ENCODE measurements around the gene MYOM1.

Gene MYOM1

DNA sequence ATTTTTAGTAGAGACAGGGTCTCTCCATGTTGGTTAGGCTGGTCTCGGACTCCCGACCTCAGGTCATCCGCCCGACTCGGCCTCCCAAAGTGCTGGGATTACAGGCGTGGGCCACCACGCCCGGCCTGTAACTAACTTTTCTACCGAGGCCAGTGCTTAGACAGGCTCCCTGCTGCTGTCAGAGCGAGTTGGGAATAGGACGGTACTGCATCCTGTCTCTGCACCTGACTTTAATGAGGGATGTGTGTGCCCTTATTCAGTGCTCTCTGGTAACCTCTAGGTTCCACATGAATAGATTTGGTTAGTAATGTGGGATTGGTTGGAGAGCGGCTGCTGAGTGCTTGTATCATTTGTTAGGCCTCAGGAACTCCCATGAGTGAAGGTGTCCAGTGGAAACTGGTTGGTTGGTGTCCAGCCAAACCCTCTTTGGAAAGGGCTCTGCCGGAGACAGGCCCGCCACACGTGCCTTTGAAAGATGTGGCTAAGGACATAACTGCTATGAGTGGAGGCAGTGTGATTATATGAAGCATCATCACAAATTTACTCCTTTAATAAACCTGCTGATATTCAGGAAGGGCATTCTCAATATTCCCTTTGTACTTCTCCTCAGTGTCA is 36.6 kb downstream of the MYOM1 start:
- DNase-seq = no peak

DNA sequence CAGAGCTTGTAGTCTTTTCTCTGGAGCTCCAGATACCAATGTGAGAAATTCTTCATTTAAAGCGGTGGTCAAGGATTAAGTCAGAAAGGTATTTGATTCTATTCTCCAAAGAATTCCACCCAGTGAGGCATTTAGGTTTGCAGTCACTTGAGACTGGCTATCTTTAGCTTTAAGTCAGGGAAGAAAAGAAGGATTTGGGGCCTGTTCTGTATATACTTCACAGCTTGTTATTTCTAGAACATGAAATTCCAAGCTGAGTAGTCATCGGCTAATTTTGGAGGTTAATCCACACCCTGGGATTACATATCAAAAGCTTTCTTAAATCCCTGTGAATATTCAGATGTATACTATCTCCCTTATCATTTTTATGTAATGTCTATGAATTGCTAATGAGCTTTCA is 39.4 kb downstream of the MYOM1 start:
- DNase-seq = no peak

DNA sequence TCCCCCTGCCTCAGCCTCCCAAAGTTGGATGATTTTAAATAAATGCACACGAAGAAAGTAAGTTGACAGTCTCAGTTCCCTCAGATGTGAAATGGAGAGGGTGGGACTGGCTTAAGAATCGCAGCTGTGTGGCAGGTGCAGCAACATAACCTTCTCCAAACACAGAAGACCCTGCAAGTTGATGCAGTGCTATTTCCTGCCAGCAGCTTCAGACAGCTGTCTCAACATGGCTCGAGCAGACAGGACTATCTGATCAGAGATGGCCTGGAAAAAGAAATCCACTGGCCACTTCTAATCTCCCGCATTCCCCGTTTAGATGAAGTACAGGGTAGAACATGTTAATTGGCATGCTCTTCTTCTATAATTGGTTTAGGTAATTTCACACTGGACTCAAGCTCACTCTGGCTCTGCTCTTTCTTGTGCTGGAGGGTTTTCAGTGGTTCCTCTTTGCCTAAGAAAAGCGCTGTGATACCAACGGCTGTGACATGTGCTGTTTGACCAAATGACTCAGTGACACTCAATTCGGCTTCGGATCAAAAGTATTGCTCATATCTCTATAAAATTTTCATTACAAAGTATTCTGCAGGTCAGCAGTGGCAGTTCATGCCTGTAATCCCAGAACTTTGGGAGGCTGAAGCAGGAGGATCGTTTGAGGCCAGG is 40.2 kb downstream of the MYOM1 start:
- DNase-seq = no peak

DNA sequence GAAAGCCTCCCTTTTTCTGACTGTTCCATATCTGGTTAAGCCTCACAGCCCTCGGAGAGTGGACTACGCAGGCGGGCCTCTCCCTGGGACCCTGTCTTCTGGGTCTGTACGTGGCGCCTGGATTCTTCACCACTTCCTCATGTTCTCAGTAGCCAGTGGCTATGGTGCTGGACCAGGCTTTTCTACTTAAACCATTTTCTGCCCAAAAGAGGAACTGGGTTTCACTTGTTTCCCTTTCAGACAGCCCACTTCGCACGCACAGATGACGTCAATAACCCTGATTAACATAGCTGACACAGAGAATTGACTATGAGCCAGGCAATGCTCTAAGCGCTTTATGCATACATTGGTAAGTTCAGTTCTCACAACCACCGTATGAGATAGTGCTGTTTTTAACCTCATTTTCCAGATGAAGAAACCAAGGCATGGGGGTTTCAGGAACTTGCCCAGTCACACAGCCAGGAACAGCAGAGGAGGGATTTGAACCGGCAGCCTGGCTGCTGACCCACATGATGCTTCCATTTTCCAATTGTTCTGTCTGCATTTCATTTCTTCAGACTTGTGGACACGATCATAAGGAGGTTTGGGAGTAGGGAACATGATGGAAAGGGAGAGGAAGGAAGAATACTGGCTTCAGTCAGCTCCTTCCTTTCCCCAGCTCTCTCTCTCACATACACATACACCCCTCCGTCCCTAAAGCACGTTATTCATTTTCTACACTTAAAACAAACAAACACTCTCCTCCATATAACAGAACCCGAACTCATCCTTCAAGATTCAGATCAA is 41.7 kb downstream of the MYOM1 start:
- DNase-seq = no peak

DNA sequence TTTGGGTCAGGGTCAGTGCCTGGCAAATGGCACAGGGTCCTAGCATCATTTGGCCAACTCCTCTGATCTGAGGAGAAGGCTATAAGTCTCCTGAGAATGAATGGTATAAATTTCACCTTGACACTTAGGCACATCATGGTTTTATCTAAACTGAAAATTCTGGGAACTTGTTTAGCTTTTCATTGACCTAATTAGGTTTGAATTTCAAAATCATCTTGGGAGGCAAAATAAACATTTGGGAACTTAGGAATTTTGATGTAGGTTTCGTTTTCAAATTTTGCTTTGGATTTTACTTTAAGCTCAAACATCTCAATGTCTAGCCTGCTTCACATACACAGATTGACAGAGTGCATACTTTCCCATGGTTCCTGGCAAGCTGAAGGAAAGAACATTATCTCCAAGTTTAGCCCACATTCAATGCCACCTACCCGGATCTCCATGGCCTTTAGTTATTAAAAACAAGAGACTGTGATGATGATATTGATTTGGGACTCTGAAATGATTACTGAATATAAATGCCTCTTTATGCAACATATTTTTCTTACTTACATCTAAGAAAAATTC is 44.5 kb downstream of the MYOM1 start:
- no peak for DNase-seq

DNA sequence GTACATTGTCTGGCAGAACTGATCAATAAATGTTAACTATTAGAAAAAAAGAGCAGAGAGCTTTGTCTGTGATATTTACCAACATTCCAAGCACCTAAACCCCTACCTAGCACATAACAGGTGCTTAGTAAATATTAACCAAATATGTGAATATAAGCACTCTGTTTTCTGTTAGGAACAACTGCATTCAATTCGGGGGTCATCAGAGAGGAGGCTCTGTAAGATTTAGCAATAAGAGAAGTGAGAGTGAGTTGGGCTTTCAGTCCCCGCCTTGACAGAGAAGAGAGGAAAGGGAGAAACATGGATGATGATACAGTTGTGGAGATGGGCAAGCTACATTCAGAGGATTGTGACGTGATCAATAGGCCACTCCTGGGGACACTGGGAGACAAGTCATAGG is 47.7 kb downstream of the MYOM1 start:
- DNase-seq = no peak

DNA sequence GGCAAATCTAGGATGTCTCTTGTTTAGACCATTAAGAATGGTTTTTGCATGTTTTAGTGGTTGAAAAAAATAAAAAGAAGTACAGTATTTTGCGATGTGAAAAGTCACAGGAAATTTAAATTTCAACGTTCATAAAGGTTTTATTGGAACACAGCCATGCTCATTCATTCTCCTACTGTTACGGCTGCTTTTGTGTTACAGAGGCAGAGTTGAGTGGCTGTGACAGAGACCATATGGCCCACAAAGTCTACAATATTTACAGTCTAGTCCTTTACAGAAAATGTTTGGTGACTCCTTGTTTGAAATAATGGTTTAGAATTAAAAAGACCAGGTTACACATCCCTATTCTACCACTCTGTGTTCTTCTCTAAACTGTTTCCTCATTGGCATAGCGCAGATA is 48.1 kb downstream of the MYOM1 start:
- no peak for DNase-seq

DNA sequence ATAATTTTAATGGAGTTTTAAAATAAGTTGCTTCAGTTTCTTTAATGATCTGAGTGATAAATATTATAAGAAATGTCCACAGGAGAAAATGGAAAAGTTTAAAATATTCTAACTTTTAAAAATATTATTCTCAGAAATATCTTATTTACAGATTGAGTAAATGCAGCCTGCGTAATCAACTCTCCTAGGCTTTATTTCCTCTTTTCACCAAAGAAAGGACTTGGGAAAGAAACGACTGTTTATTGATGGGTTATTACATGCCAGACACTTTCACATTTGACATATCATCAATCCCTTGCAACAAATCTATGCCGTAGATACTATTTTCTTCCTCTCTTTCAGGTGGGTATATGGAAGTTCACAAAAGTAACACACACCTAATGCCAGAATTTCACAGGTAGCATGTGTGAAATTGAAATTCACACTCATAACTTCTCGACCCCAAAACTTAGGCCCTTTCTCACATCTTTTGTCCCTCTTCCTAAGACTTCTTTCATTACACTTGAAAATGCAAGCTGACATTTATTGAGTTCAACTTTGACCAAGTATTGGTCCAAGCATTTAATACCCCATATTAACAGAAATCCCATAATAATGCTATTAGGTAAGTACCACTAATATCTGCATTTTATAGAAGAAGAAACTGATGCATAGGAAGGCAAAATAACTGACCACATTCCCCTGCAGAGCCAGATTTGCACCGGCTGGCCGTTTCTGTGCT is 49.2 kb downstream of the MYOM1 start:
- DNase-seq = no peak

DNA sequence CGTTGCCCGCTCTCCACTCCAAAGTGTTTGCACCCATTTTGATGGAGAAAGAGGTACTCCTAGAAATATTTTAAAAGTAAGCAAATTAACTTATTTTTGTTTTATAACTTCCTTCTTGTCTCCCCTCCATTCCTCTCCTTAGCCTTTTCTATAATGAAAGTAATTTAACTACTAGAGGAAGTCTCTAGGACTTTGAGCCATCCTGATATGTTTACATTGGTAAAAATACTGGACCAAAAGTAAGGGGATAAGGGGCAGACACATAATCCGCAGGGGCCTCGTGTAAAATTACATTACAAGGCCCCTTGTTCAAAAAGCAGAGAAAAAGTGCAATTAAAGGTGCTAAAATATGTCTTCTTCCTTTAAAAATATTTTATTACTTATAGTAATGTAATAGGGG is 55.4 kb downstream of the MYOM1 start:
- DNase-seq = no peak

DNA sequence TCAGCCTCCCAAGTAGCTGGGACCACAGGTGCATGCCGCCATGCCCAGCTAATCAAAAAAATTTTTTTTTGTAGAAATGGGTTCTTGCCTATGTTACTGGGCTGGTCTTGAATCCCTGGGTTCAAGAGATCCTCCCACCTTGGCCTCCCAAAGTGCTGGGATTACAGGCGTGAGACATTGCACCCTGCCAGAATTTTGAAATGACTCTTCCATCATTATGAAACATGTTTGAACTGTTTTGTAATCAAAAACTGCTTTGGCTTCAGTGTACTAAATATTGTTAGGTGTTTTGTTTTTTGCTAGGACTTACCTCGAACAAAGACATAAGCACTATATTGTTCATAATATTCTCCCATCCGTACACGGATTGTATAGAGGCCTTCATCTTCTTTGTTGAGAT is 55.8 kb downstream of the MYOM1 start:
- DNase-seq = no peak

DNA sequence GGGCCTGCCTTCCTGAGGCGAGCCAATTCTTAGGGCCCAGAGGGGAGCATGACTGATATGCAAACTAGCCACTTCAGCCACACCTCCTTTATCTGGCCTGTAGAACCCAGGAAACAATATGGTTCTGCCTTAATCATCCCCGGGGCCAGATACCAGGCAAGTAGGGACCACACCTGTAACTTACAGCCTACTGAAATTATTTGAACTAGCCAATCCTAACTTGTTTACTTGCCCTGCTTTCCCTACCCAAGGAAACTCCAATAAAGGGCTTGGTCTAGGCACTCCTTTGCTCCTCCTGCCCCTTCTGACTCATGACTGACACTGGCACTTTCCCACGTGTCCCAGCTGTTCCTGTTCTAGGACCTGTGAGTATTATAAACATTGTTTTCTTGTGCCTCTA is 57.6 kb downstream of the MYOM1 start:
- no peak for DNase-seq

DNA sequence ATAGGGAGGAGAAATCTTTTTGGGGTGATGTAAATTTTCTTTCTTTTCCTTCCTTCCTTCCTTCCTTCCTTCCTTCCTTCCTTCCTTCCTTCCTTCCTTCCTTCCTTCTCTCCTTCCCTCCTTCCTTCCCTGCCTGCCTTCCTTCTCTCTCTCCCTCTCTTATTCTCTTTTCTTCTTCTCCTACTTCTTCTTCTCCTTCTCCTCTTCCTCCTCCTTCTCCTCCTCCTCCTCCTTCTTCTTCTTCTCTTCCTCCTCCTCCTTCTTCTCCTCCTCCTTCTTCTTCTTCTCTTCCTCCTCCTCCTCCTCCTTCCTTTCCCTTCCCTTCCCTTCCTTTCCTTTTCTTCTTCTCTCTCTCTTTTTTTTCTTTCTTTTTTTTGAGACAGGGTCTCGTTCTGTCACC is 59.9 kb downstream of the MYOM1 start:
- no peak for DNase-seq

DNA sequence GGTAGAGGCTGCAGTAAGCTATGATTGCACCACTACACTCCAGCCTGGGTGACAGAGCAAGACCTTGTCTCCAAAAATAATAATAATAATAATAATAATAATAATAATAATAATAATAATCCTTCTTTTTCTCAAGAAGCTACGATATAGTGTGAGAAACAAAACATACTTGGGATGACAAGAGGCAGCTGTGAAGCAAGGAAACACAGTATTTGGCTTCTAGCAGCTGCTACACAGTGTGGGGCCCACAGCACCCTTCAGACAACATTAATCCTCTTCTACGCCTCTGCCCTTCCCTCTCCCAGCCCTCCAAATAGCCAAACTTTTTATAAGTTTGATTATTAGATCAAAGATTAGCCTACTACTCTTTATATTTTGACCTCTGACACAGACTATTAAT is 62.2 kb downstream of the MYOM1 start:
- no peak for DNase-seq

DNA sequence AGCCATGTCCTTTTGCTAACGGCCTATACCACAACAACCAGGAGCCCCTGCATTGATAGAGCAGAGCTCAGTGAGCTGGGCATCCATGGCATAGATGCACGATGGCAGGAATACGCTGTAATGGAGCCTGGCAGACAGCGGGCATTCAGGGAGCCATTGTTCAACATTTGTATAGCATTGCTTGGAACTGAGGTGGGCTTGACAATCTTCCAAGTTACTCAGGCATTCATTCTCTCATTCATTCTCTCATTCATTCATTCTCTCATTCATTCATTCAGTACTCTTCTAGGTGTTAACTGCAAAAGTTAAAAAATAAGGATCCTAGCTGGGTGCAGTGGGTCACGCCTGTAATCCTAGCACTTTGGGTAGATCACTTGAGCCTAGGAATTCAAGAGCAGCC is 62.7 kb downstream of the MYOM1 start:
- no peak for DNase-seq

DNA sequence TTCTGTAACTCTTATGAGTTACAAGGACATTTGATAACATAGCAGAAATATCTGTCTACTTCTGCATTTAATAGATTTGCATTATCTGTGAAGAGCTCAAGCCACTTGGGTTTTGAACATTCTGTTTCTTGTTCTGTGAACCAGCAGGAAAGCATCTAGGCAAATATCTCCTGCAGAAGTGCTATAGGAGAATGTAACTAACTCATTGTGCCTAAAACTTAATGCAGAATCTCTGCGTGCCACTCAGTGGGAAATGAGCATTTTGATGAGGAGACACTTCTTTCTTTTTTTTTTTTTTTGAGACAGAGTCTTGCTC is 63.5 kb downstream of the MYOM1 start:
- DNase-seq = no peak

DNA sequence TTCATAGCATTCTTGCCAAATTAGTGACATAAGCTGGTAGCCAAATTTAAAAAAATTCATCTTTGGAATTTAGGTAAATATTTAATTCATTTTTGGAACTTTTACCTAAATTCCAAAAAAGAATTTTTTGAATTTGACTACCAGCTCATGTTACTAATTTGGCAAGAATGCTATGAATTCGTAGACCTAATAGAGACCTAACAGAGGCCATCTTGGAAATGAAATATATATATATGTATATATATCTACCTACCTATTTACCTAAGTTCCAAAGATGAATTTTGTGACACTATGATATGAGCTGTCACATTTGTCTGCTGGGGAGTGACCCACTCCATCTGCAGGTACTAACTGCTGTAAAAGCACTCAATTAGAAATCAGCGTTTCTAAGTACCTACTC is 65.6 kb downstream of the MYOM1 start:
- DNase-seq = no peak

DNA sequence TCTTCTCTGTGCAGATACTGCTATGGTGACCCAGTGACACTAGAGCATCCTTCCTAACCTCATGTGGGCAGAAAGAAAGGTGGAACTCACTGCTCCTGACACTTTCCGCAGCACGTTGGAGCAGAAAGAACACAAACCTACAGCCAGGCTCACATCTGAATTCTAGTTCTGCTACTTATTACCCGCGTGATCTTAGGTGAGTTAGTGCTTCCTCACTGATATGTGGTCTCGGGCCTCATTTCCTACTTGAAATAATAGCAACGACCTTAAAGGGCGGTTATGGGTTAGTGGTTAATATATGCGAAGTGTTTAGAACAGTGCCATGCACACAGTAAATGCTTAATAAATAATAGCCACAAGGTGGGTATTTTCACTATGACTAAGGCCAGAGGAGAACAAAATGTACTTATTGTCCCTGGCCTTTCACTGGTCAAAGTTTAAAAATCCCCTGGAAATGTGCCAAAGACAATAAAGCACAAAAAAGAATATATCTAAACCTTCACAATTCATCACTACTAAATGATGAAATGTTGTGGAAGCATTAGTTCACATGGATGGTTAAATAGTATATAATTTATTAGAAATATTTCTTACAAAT is 66.6 kb downstream of the MYOM1 start:
- no peak for DNase-seq

DNA sequence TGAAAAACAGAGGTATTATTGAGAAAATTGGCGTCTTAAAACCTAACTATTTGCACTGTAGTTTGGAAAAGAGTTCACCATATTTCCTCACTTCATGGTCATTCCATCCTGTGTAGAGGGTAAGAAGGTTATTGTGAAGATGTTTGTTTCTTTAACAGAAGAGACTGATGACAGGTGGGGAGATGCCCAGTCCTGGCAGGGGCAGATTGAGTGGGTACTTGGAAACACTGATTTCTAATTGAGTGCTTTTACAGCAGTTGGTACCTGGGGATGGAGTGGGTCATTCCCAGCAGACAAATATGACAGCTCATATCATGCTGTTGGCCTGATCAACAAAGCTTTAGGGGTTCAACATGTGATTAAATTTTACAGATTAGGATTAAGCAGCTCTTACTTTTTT is 67.5 kb downstream of the MYOM1 start:
- no peak for DNase-seq

DNA sequence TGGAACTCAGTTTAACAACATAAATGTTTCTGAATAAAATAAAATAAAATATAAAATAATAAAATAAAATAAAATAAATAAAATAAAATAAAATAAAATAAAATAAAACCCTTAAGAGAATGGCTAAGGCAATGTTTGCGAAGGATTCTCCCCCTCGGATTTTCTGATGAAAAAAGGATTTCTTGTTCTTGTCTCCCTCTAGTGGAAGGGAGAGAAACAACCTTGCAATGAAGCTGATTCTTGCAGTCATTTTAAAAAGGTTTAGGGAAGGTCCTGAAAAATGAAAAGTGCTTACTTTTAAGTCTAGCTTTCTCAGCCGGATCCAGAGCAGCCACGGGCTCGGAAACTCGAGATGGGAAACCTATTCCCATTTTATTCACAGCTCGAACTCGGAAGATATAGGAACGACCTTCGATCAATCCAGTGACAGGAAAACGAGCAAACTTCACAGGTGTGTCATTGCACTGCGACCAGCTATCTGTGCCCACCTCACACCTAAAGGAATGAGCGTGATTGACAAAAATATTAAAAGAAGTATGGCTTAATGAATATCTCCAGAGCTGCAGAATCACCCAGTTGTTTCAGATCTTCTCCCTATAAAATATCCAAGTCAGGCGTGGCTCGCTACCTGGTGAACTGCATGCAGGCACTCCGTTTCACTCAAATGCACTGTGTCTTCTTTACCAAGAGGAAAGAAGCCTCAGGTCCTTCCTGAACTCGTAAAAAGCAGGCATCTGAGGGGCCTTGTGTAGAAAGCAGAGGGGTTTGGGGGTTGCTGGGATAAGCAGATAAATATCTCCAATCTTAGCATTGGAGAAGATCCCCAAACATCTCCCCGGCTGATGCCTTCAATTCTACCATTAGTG is 68.1 kb downstream of the MYOM1 start:
- DNase-seq = no peak

DNA sequence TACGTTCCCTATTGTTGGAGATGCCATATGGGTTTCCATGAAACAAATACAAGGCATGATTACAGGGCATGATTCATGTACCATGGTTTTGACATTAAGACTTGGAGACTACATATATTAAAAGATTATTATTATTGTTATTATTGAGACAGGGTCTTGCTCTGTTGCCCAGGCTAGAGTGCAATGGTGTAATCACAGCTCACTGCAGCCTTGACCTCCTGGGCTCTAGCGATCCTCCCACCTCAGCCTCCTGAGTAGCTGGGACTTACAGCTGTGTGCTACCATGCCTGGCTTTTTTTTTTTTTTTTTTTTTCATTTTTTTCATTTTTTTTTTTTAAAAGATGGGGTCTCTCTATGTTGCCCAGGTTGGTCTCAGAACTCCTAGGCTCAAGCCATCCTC is 69.1 kb downstream of the MYOM1 start:
- DNase-seq = no peak

DNA sequence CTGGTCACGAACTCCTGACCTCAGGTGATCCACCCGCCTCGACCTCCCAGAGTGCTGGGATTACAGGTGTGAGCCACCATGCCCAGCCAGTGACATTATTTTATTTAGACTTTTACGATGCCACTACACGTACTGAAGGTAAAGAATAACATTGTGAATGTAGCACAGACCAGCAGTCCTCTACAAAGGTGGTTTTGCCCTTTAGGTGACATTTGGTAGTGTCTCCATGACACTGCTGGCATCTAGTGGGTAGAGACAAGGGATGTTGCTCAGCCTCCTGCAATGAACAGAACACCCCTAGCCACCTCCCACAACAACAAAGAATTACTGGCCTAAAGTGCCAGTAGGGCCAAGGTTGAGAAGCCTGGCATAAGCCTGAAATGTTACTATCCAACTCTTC is 69.5 kb downstream of the MYOM1 start:
- DNase-seq = no peak

DNA sequence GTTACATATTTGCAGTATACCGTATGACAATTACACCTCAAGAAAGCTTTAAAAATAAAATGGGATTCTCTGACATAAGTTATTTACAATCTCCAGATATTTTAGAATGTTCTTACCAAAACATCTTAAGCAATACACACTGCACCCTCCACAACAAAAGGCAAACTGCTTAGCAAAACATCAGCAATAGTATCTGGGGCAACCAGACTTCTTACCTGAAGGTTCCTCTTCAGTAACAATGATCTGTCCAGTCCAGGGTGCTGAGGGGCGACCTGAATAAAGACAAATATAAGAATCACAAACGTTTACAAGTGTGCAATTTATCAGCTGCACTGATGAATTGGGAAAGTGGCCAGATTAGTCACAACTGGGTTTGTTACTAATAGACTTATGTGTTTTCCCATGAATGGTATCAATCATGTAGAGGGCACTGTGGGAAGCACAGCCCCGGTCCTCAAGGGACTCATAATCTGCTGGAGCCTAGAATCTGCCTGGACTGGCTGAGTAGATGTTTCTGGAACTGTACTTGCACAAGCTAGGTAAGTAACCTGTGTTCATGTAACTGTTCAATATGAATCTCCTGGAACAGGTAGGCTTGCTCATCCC is 70.7 kb downstream of the MYOM1 start:
- DNase-seq = no peak

Data from NK-92 treated with Interleukin-12 subunit alpha and Interleukin-12 subunit beta, amount 100 ng/mL, for 24 hours (cell line).